Activated T-cell treated with anti-CD3 and anti-CD28 coated beads, Interleukin-2, amount 50 U/mL, for 72 hours (primary cell): ENCODE results near the gene NOP9. TPM values are rescaled to one million over a fixed set of nuclear protein-coding genes. Genes with fewer than 3 reads are reported as not detected.

ENCODE experiments used
- ATAC-seq, 2 donors: fragments of 150-1000 bp; cut with Tn5 transposase; replicated peaks in 1 of 2; 2 replicates each; pipeline ENCODE4 v1.10.0; 2021; ENCODE audit warnings: moderate library complexity in 2 of 2, mild to moderate bottlenecking in 1 of 2
- DNase-seq, 2 donors: peaks; one replicate each; pipeline ENCODE4 v3.0.0; 2021 to 2022; ENCODE audit warnings: mixed read lengths in 1 of 2
- H3K27ac Mint-ChIP-seq: one replicate; pipeline ENCODE4 v1.8.0; 2022; ENCODE audit warnings: mild to moderate bottlenecking, moderate library complexity, mixed read lengths
- H3K27me3 Mint-ChIP-seq: one replicate; pipeline ENCODE4 v1.8.0; 2022; ENCODE audit warnings: low read depth, mixed read lengths
- H3K36me3 Mint-ChIP-seq, 2 donors: one replicate each; pipeline ENCODE4 v1.8.0; 2022; ENCODE audit warnings: mixed read lengths in 2 of 2, mild to moderate bottlenecking in 1 of 2; ENCODE audit not compliant: insufficient read depth in 2 of 2
- H3K4me1 Mint-ChIP-seq: one replicate; pipeline ENCODE4 v1.8.0; 2022; ENCODE audit warnings: low read depth, mixed read lengths
- H3K4me3 Mint-ChIP-seq, 2 donors: one replicate each; pipeline ENCODE4 v1.8.0; 2022; ENCODE audit warnings: mild to moderate bottlenecking in 2 of 2, mixed read lengths in 2 of 2, moderate library complexity in 2 of 2
- H3K9me3 Mint-ChIP-seq, 2 donors: one replicate each; pipeline ENCODE4 v1.8.0; 2022; ENCODE audit warnings: mixed read lengths in 2 of 2
- total RNA-seq, 2 donors: library from RNA; stranded (reverse); gene quantifications; one replicate each; pipeline ENCODE4 v1.2.3, GENCODE V29; 2022

Gene NOP9
- total RNA-seq, result 10 to 100 TPM; 31.7 to 34.0 TPM

GRCh38 chr14:24299255-24300191 is at the start of gene NOP9, which contains the start of gene DHRS1:
TSS of gene NOP9 (plus strand) at chr14:24299850. CDS start at chr14:24299955, 105 bp downstream.
TSS of gene DHRS1 (minus strand) at chr14:24299780. CDS start at chr14:24299106, 674 bp downstream.
- no peaks in the 10 kb centered on the region for H3K9me3 Mint-ChIP-seq
- peak; percentile 92 to 96 for DNase-seq
- peaks cover 58% of the 10 kb centered on the region for H3K4me1 Mint-ChIP-seq
- ATAC-seq, result peak; percentile 81 to 83
- peak within 1 kb of the TSS; percentile 92 to 94 for H3K4me3 Mint-ChIP-seq
- peaks cover 3 to 27% of the 10 kb centered on the region in 2 donors for H3K36me3 Mint-ChIP-seq
- H3K27me3 Mint-ChIP-seq, result no peaks in the 10 kb centered on the region
- peak within 1 kb of the TSS; percentile 68 for H3K27ac Mint-ChIP-seq

- Mint-ChIP-seq H3K4me1 (peaks cover 44% of the 10 kb centered on the region), H3K36me3 (no peaks in the 10 kb centered on the region), H3K4me3 (peak overlapping the region in 1 of 2 donors; percentile 7), H3K9me3 (no peaks in the 10 kb centered on the region), H3K27ac (no peak overlapping the region), H3K27me3 (no peaks in the 10 kb centered on the region)
- no peak for DNase-seq
- ATAC-seq, result no peak
Measured at GRCh38 chr14:24250354-24250753, 49.3 kb upstream of the NOP9 start.

- Mint-ChIP-seq H3K27ac (no peak overlapping the region), H3K4me3 (no peak overlapping the region), H3K27me3 (no peaks in the 10 kb centered on the region), H3K36me3 (no peaks in the 10 kb centered on the region), H3K4me1 (peaks cover 41% of the 10 kb centered on the region), H3K9me3 (no peaks in the 10 kb centered on the region)
- ATAC-seq (no peak), DNase-seq (no peak)
Measured at GRCh38 chr14:24251880-24252288, 47.8 kb upstream of the NOP9 start.

- Mint-ChIP-seq H3K9me3 (no peaks in the 10 kb centered on the region), H3K4me1 (peaks cover 35% of the 10 kb centered on the region), H3K27ac (no peak overlapping the region), H3K27me3 (no peaks in the 10 kb centered on the region), H3K36me3 (no peaks in the 10 kb centered on the region), H3K4me3 (no peak overlapping the region)
- DNase-seq (no peak), ATAC-seq (no peak)
Measured at GRCh38 chr14:24252289-24253124, 47.1 kb upstream of the NOP9 start.

- H3K4me1 Mint-ChIP-seq, result peaks cover 21% of the 10 kb centered on the region
- H3K36me3 Mint-ChIP-seq, result no peaks in the 10 kb centered on the region
- DNase-seq (no peak), ATAC-seq (no peak)
- H3K4me3 Mint-ChIP-seq, result no peak overlapping the region
- H3K27me3 Mint-ChIP-seq, result no peaks in the 10 kb centered on the region
- H3K9me3 Mint-ChIP-seq, result no peaks in the 10 kb centered on the region
- H3K27ac Mint-ChIP-seq, result no peak overlapping the region
Measured at GRCh38 chr14:24253936-24254335, 45.7 kb upstream of the NOP9 start.

GRCh38 chr14:24254630-24255392 is 44.8 kb upstream of the NOP9 start:
- no peaks in the 10 kb centered on the region for H3K9me3 Mint-ChIP-seq
- no peak overlapping the region for H3K4me3 Mint-ChIP-seq
- ATAC-seq (no peak), DNase-seq (no peak)
- H3K36me3 Mint-ChIP-seq, result no peaks in the 10 kb centered on the region
- peaks cover 12% of the 10 kb centered on the region for H3K4me1 Mint-ChIP-seq
- H3K27ac Mint-ChIP-seq, result no peak overlapping the region
- no peaks in the 10 kb centered on the region for H3K27me3 Mint-ChIP-seq

GRCh38 chr14:24255438-24255837 is 44.2 kb upstream of the NOP9 start:
- H3K36me3 Mint-ChIP-seq, result no peaks in the 10 kb centered on the region
- H3K4me3 Mint-ChIP-seq, result no peak overlapping the region
- H3K4me1 Mint-ChIP-seq, result peaks cover 6% of the 10 kb centered on the region
- no peak overlapping the region for H3K27ac Mint-ChIP-seq
- DNase-seq (no peak), ATAC-seq (no peak)
- no peaks in the 10 kb centered on the region for H3K9me3 Mint-ChIP-seq
- H3K27me3 Mint-ChIP-seq, result no peaks in the 10 kb centered on the region

GRCh38 chr14:24255931-24256711 is 43.5 kb upstream of the NOP9 start:
- H3K27me3 Mint-ChIP-seq, result no peaks in the 10 kb centered on the region
- DNase-seq (no peak), ATAC-seq (no peak)
- H3K27ac Mint-ChIP-seq, result no peak overlapping the region
- H3K4me1 Mint-ChIP-seq, result no peaks in the 10 kb centered on the region
- no peaks in the 10 kb centered on the region for H3K9me3 Mint-ChIP-seq
- H3K4me3 Mint-ChIP-seq, result no peak overlapping the region
- H3K36me3 Mint-ChIP-seq, result no peaks in the 10 kb centered on the region

GRCh38 chr14:24256960-24257359 is 42.7 kb upstream of the NOP9 start:
- H3K27me3 Mint-ChIP-seq, result no peaks in the 10 kb centered on the region
- H3K4me1 Mint-ChIP-seq, result no peaks in the 10 kb centered on the region
- H3K36me3 Mint-ChIP-seq, result no peaks in the 10 kb centered on the region
- H3K4me3 Mint-ChIP-seq, result no peak overlapping the region
- ATAC-seq (no peak), DNase-seq (no peak)
- H3K9me3 Mint-ChIP-seq, result no peaks in the 10 kb centered on the region
- H3K27ac Mint-ChIP-seq, result no peak overlapping the region

- H3K36me3 Mint-ChIP-seq, result no peaks in the 10 kb centered on the region
- ATAC-seq, result no peak
- no peaks in the 10 kb centered on the region for H3K4me1 Mint-ChIP-seq
- H3K27ac Mint-ChIP-seq, result no peak overlapping the region
- DNase-seq, result no peak
- H3K4me3 Mint-ChIP-seq, result no peak overlapping the region
- no peaks in the 10 kb centered on the region for H3K9me3 Mint-ChIP-seq
- H3K27me3 Mint-ChIP-seq, result no peaks in the 10 kb centered on the region
Measured at GRCh38 chr14:24258119-24258518, 41.5 kb upstream of the NOP9 start.

GRCh38 chr14:24258548-24259265 is 40.9 kb upstream of the NOP9 start:
- ATAC-seq (no peak), DNase-seq (no peak)
- no peaks in the 10 kb centered on the region for H3K36me3 Mint-ChIP-seq
- H3K4me3 Mint-ChIP-seq, result no peak overlapping the region
- H3K27ac Mint-ChIP-seq, result no peak overlapping the region
- H3K4me1 Mint-ChIP-seq, result no peaks in the 10 kb centered on the region
- no peaks in the 10 kb centered on the region for H3K27me3 Mint-ChIP-seq
- no peaks in the 10 kb centered on the region for H3K9me3 Mint-ChIP-seq
